GM19438 (cell line): Measurements from ENCODE around the gene TXN2.

Experiments
- ATAC-seq: cut with Tn5 transposase; IDR thresholded peaks from one replicate; pipeline ENCODE4 v1.9.1; 2021; ENCODE audit warnings: low read depth; ENCODE audit not compliant: unreplicated experiment

The TXN2 gene

DNA sequence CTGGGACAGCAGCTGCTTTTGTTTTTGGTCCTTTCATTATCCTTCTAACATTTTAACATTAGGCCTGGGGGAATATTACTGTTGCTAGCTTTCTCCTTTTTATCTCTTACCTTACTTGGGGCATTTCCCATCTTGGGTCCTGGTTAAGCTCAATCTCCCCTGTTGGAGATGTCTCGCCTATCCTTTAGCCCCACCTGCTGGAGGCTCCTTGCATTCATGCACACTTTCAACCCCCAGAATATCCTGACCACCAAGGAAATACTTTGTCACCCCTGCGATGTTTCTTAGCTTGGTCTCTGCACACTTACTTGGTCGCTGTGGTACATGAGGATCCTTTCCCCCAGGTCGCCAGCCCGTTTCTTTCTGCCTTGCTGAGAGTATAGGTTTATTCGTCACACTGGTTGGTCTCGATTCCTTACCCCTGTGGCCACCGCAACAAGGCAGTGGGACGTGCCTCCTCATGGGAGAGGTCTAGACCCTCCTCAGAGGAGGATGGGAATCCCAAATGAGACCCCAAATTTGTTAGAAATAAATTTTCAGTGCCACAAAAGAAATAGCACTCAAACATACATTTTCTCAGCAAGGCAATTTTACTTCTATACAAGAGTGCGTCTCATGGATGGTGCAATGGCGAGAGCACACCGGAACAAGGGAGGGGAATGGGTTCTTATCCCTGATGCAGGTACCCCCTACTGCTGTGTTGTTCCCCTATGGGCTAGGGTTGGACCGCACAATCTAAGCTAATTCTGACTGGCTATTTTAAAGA lies 5.4 kb upstream of the TXN2 start:
- no peak for ATAC-seq

DNA sequence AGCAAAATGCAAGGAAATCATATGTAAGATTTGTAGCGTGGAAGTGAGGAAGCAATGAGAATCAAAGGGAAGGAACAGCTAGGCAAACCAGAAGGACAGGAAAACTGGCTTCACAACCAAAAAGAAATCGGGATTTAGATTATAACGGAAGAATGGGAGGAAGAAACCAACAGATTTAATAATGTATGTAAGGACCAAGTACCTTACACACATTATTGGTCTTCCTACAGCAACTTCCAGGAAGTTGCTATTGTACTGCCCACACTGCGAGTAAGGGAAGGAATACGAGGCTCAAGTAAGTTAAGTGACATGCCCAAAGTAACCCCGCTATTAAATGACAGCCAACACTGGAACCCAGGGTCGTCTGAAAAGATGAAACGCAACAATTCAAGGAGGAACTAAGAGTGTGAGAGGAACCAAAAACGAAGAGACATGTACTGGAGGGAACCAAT lies 473 bp downstream of the TXN2 start:
- no peak for ATAC-seq

DNA sequence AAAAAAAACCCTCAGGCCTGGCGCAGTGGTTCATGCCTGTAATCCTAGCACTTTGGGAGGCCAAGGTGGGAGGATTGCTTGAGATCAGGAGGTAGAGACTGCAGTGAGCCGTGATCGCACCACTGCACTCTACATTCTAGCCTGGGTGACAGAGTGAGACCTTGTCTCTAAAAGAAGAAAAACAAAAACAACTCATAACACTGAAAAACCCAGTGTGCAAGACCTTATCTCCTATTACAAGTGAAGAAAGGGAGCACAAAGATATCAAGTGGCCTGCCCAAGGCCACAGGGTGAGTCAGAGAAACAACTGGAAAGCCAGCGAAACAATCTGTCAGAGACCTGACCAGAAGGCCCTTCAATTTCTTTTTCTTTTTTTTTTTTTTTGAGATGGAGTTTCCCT lies 2.5 kb downstream of the TXN2 start:
- no peak for ATAC-seq

GRCh38 chr22:36475341-36475740 lies 6.1 kb downstream of the TXN2 start:
- ATAC-seq = no peak

GRCh38 chr22:36472689-36473088 lies 8.8 kb downstream of the TXN2 start:
- ATAC-seq = no peak

DNA sequence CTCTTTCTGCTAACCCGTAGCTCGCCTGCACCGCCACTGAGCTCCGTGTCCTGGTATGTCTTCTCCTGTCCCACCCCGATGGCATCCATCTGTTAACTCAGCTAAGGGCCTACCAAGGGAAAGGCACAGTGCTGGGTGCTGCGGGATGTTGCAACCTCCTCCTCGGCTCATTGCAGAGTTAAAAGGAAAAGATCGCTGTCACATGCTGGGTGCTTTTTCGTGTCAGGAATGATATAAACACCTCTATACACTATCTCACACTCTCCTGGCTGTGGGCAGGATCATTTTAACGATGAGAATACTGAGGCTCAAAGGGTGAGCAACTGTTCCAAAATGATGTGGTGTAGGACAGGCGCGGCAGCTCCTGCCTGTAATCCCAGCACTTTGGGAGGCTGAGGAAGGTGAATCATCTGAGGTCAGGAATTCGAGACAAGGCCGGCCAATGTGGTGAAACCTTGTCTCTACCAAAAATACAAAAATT lies 10.1 kb downstream of the TXN2 start:
- ATAC-seq = no peak

DNA sequence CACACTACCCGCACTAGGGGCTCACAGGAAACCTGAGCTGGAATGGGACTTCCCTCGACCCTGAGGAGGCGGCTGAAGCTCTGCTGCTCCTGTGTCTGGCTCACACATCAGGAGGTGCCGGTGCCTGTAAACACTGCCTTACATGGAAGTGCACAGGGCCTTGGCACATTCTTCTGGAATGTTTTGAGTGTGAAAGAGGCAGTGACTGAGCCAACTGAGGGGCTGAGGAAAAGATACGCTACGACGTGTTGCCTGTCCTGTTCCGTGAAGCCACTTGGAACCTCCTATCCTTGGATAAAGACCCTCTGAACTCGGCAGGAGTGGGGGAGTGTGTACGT lies 10.5 kb downstream of the TXN2 start:
- ATAC-seq = no peak

- ATAC-seq = no peak
Measured at GRCh38 chr22:36470162-36470993, 11.1 kb downstream of the TXN2 start.

DNA sequence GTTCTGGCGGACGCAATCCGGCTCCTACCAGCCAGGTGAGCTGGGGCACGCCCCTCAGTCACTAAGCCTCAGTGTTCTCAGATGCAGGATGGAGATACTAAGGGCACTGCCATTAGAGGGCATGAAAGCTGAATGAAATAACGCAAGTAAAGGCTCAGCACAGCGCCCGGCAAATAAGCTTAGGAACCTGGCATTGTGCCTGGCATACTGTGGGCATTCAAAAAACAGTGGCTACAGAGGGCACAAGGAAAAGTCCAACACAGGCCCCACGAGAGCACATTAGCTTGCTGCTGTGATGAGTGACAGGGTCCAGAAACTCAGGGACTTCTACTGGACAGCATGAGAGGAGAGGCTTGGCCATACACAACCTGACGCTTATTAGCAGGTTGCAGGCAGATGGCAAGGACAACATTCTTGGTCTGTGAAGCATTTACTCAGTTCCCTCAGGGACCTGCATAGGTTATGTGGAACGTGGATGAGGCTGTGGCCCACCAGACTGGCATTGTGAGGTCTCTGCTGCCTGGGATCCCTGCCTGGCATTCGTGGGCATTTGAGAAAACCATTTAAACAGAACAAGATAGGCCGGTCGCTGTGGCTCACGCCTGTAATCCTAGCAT lies 12.2 kb downstream of the TXN2 start:
- no peak for ATAC-seq

GRCh38 chr22:36467946-36468345 lies 13.5 kb downstream of the TXN2 start:
- ATAC-seq = no peak

- no peak for ATAC-seq
Measured at GRCh38 chr22:36467042-36467810, 14.2 kb downstream of the TXN2 start.

DNA sequence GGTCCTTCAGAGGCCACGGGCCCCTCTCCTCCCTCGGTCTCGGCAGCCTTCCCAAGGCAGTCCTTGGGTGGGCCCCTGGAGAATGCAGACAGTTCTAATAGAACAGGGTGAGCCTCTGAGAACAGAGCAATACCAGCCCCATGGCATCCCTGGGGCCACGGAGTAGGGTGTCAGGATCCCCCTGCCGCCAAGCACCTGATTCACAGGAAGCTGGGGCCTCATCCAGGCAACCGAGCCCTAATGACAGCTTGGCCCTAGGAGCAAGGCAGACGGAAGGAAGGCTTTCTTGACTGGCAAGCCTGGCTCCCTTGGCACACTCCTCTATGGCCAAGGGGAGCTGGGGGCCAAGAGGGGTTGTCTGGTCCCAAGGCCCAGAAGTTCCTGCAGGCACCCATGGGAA lies 15.2 kb downstream of the TXN2 start:
- ATAC-seq = no peak

- no peak for ATAC-seq
Measured at GRCh38 chr22:36465232-36466021, 16.0 kb downstream of the TXN2 start.

GRCh38 chr22:36464715-36465231 lies 16.7 kb downstream of the TXN2 start:
- no peak for ATAC-seq

- no peak for ATAC-seq
Measured at GRCh38 chr22:36463783-36464184, 17.7 kb downstream of the TXN2 start.

GRCh38 chr22:36461665-36462649 lies 19.5 kb downstream of the TXN2 start:
- no peak for ATAC-seq

GRCh38 chr22:36460202-36460601 lies 21.2 kb downstream of the TXN2 start:
- ATAC-seq = no peak

GRCh38 chr22:36457688-36458450 lies 23.6 kb downstream of the TXN2 start:
- ATAC-seq = no peak
